Motor neuron (in vitro differentiated cells): ENCODE results near the gene JOSD2. TPM values are rescaled to one million over a fixed set of nuclear protein-coding genes. Genes with fewer than 3 reads are reported as not detected.
A peak's percentile ranks its signal among the peaks of the same experiment; 100 is the strongest.
"Not testable (repeated sequence)": the region's sequence is repeated elsewhere in the genome, so short reads cannot be mapped to it uniquely, and the experiment has no call there.

ENCODE experiments used
- ATAC-seq, 8 experiments: fragments of 200-7000 bp; cut with Tn5 transposase; replicated peaks in 6 of 8; 2 replicates each; pipeline ENCODE4 v1.8.0; 2021; ENCODE audit warnings: mild to moderate bottlenecking in 8 of 8, moderate library complexity in 8 of 8
- H3K27ac ChIP-seq, 2 donors: fragments of 250-450 bp; sonication (Bioruptor Pico); 2 replicates each; pipeline ENCODE4 v1.9.0; 2021; ENCODE audit warnings: antibody characterized with exemption in 2 of 2, mild to moderate bottlenecking in 2 of 2, moderate library complexity in 1 of 2
- H3K4me1 ChIP-seq, 2 donors: fragments of 250-450 bp; sonication (Bioruptor Pico); replicated peaks in 1 of 2; 2 replicates each; pipeline ENCODE4 v1.6.1; 2021; ENCODE audit warnings: antibody characterized with exemption in 2 of 2, mild to moderate bottlenecking in 2 of 2, moderate library complexity in 1 of 2
- H3K4me3 ChIP-seq, 5 donors: fragments of 250-450 bp; sonication (Bioruptor Pico); 2 replicates each; pipeline ENCODE4 v1.9.0; 2021; ENCODE audit warnings: antibody characterized with exemption in 5 of 5, mild to moderate bottlenecking in 5 of 5, moderate library complexity in 4 of 5
- WGBS, 10 experiments: fragments of 450-650 bp; shearing (Covaris generic); methylation state at CpG; one replicate each; pipeline ENCODE4 v1.0.0; 2022; 5-methylcytosine and 5-hydroxymethylcytosine counted together
- in situ Hi-C, 9 experiments: fragments of 400-800 bp; cut with MboI; loops; one replicate each; pipeline ENCODE4 v1.15.0; 2021; ENCODE audit warnings: low sequenced_read_pairs in 9 of 9, low pct_unique_long_range_greater_than_20kb in 2 of 9; ENCODE audit not compliant: unreplicated experiment in 9 of 9
- total RNA-seq, 8 experiments: library from RNA; unstranded; fragments of 300-600 nt; gene quantifications; 2 replicates each; pipeline versions ENCODE4 v1.2.3 to v1.2.4, GENCODE V29; 2022

The JOSD2 gene
- total RNA-seq, 8 experiments from 2014 or later = 3.9 to 40.5 (median 11.3) TPM

- Histone ChIP-seq H3K27ac (no peak overlapping the region), H3K4me1 (peaks cover 5 to 9% of the 10 kb centered on the region in 2 donors), H3K4me3 (no peak overlapping the region)
- WGBS, 10 experiments = 100% methylated on average over 1 of the region's 27 CpGs; no CpG with 5 or more reads in 9 of the 10 experiments
- in situ Hi-C loops = no loop called here
- ATAC-seq = no peak
Measured at GRCh38 chr19:50481351-50482149, 29.4 kb downstream of the JOSD2 start.

GRCh38 chr19:50480281-50481111, 30.5 kb downstream of the JOSD2 start:
- no peak for ATAC-seq
- Histone ChIP-seq H3K4me1 (peaks cover 5 to 9% of the 10 kb centered on the region in 2 donors), H3K4me3 (no peak overlapping the region), H3K27ac (no peak overlapping the region)
- in situ Hi-C loops = no loop called here
- WGBS, 10 experiments = 70 to 89% (median 83%) methylated on average over 2 to 4 of the region's 37 CpGs; no CpG with 5 or more reads in 7 of the 10 experiments

GRCh38 chr19:50479761-50480251, 31.2 kb downstream of the JOSD2 start:
- no peak overlapping the region for H3K4me3 ChIP-seq
- WGBS, 10 experiments = 80 to 100% (median 100%) methylated on average over 1 to 7 of the region's 16 CpGs; no CpG with 5 or more reads in 3 of the 10 experiments
- in situ Hi-C loops = no loop called here
- H3K27ac ChIP-seq = no peak overlapping the region
- ATAC-seq = no peak
- peaks cover 5 to 9% of the 10 kb centered on the region in 2 donors for H3K4me1 ChIP-seq

- peaks cover 5 to 9% of the 10 kb centered on the region in 2 donors for H3K4me1 ChIP-seq
- ATAC-seq = no peak
- WGBS, 10 experiments = 40 to 100% (median 73%) methylated on average over 1 to 6 of the region's 19 CpGs; no CpG with 5 or more reads in 5 of the 10 experiments
- H3K4me3 ChIP-seq = no peak overlapping the region
- in situ Hi-C loops = no loop called here
- no peak overlapping the region for H3K27ac ChIP-seq
Measured at GRCh38 chr19:50478901-50479715, 31.9 kb downstream of the JOSD2 start.

GRCh38 chr19:50477751-50478515, 33.1 kb downstream of the JOSD2 start:
- in situ Hi-C loops = no loop called here
- WGBS, 10 experiments = 69 to 100% (median 98%) methylated on average over 2 to 17 of the region's 17 CpGs; no CpG with 5 or more reads in 2 of the 10 experiments
- no peak overlapping the region for H3K4me3 ChIP-seq
- peaks cover 5 to 9% of the 10 kb centered on the region in 2 donors for H3K4me1 ChIP-seq
- ATAC-seq = no peak
- no peak overlapping the region for H3K27ac ChIP-seq

GRCh38 chr19:50476907-50477238, 34.1 kb downstream of the JOSD2 start:
- peak overlapping the region; percentile 57 to 97 (median 78) for H3K4me3 ChIP-seq
- ATAC-seq = no peak
- 14 to 44% (median 27%) methylated on average over 2 to 14 of the region's 20 CpGs; no CpG with 5 or more reads in 3 of the 10 experiments for WGBS, 10 experiments
- in situ Hi-C loops = no loop called here
- H3K4me1 ChIP-seq = peaks cover 5 to 9% of the 10 kb centered on the region in 2 donors
- peak overlapping the region in 1 of 2 donors; percentile 91 for H3K27ac ChIP-seq

GRCh38 chr19:50476224-50476906, 34.6 kb downstream of the JOSD2 start, which contains the start of the genes EMC10 and GARIN5A:
Gene EMC10, plus strand, starts transcription at chr19:50476507. Its CDS starts 38 bp downstream, at chr19:50476545.
Gene GARIN5A, minus strand, starts transcription at chr19:50476848. Its CDS starts 460 bp downstream, at chr19:50476388.
- peak; percentile 86 to 94 (median 90) for ATAC-seq
- H3K27ac ChIP-seq = peak within 1 kb of the TSS; percentile 91 to 95
- peaks cover 5 to 9% of the 10 kb centered on the region in 2 donors for H3K4me1 ChIP-seq
- H3K4me3 ChIP-seq = peak within 1 kb of the TSS; percentile 57 to 97 (median 78)
- in situ Hi-C loops = no loop called here
- 0 to 39% (median 20%) methylated on average over 1 to 4 of the region's 58 CpGs; no CpG with 5 or more reads in 6 of the 10 experiments for WGBS, 10 experiments

- 28 to 80% (median 55%) methylated on average over 1 to 5 of the region's 29 CpGs; no CpG with 5 or more reads in 4 of the 10 experiments for WGBS, 10 experiments
- in situ Hi-C loops = no loop called here
- Histone ChIP-seq H3K27ac (no peak overlapping the region), H3K4me1 (peaks cover 5 to 9% of the 10 kb centered on the region in 2 donors), H3K4me3 (no peak overlapping the region)
- ATAC-seq = no peak
Measured at GRCh38 chr19:50475736-50476223, 35.2 kb downstream of the JOSD2 start.

- H3K27ac ChIP-seq = no peak overlapping the region
- no peak overlapping the region for H3K4me3 ChIP-seq
- peaks cover 5 to 9% of the 10 kb centered on the region in 2 donors for H3K4me1 ChIP-seq
- 50 to 71% (median 71%) methylated on average over 2 to 4 of the region's 12 CpGs; no CpG with 5 or more reads in 7 of the 10 experiments for WGBS, 10 experiments
- ATAC-seq = no peak
- in situ Hi-C loops = no loop called here
Measured at GRCh38 chr19:50475101-50475568, 35.9 kb downstream of the JOSD2 start.

GRCh38 chr19:50473336-50473735, 37.7 kb downstream of the JOSD2 start:
- not testable (repeated sequence) for ATAC-seq, H3K27ac ChIP-seq, H3K4me1 ChIP-seq, H3K4me3 ChIP-seq
- 4 to 100% (median 37%) methylated on average over 1 to 3 of the region's 3 CpGs for WGBS, 10 experiments
- in situ Hi-C loops = loop anchor here in 2 of 9 experiments (25.0 kb wide), 1 partner anchor 111 kb away; the partner anchor contains the start of gene NAPSA (in 2 of the 2)

GRCh38 chr19:50468818-50469217, 42.2 kb downstream of the JOSD2 start:
- WGBS, 10 experiments = 40 to 100% (median 71%) methylated on average over 1 to 5 of the region's 6 CpGs; no CpG with 5 or more reads in 3 of the 10 experiments
- in situ Hi-C loops = loop anchor here in 3 of 9 experiments (10.0 to 25.0 kb wide), 2 partner anchors 104 to 107 kb away; partner anchors contain the start of gene NAPSA (in 3 of the 3)
- Histone ChIP-seq H3K27ac (no peak overlapping the region), H3K4me3 (no peak overlapping the region), H3K4me1 (peaks cover 16 to 22% of the 10 kb centered on the region in 2 donors)
- ATAC-seq = no peak
